IMR-90 (cell line): Measurements from ENCODE around the gene FAM234B. TPM values are rescaled to one million over a fixed set of nuclear protein-coding genes. Genes with fewer than 3 reads are reported as not detected.

Experiments used
- ATAC-seq: fragments of 200-7000 bp; cut with Tn5 transposase; 2 replicates; pipeline ENCODE4 v1.9.1; 2020; ENCODE audit warnings: low read depth, mild to moderate bottlenecking, moderate library complexity
- BruUV-seq: library from RNA; stranded (reverse); fragments of 400-500 nt; replicated peaks from 2 replicates; lab custom pipeline; 2021; lab: Mats Ljungman, UMichigan
- CTCF ChIA-PET: fragments of 300-600 bp; formaldehyde crosslinking; extraction: SDS; loops from one replicate; lab custom pipeline; 2021; ENCODE audit warnings: antibody characterized with exemption; lab: Yijun Ruan, JAX
- POLR2A ChIA-PET: fragments of 300-600 bp; sonication (Branson Sonifier 250); formaldehyde crosslinking; loops from one replicate; lab custom pipeline; 2022; ENCODE audit warnings: antibody characterized with exemption; ENCODE audit not compliant: unreplicated experiment; lab: Charles Lee
- DNase-seq: peaks from one replicate; pipeline ENCODE4 v3.0.0; 2013
- H2AFZ ChIP-seq: replicated peaks from 2 replicates; pipeline ENCODE3; 2013; ENCODE audit warnings: low read length, mild to moderate bottlenecking; ENCODE audit not compliant: poor library complexity
- H2AK5ac ChIP-seq: 2 replicates; pipeline ENCODE4 v1.6.1; 2013; ENCODE audit warnings: low read depth, low read length, inconsistent platforms
- H2AK9ac ChIP-seq: replicated peaks from 2 replicates; pipeline ENCODE3; 2013; ENCODE audit warnings: mild to moderate bottlenecking, low read depth, low read length, moderate library complexity; ENCODE audit not compliant: poor library complexity
- H2BK120ac ChIP-seq: 2 replicates; pipeline ENCODE4 v1.6.1; 2013; ENCODE audit warnings: low read depth, low read length, inconsistent platforms
- H2BK15ac ChIP-seq: 3 replicates; pipeline ENCODE4 v1.6.1; 2013; ENCODE audit warnings: low read depth, low read length, inconsistent platforms
- H2BK20ac ChIP-seq: 2 replicates; pipeline ENCODE4 v1.6.1; 2013; ENCODE audit warnings: low read depth, mild to moderate bottlenecking, inconsistent platforms, low read length, moderate library complexity
- H2BK5ac ChIP-seq: 2 replicates; pipeline ENCODE4 v1.6.1; 2013; ENCODE audit warnings: mild to moderate bottlenecking, low read depth, low read length, inconsistent platforms; ENCODE audit not compliant: poor library complexity, severe bottlenecking
- H3K14ac ChIP-seq: replicated peaks from 2 replicates; pipeline ENCODE4 v1.6.1; 2013; ENCODE audit warnings: low read depth, low read length, inconsistent platforms
- H3K18ac ChIP-seq: 2 replicates; pipeline ENCODE4 v1.6.1; 2013; ENCODE audit warnings: low read depth, low read length, control low read depth
- H3K23ac ChIP-seq: 2 replicates; pipeline ENCODE4 v1.6.1; 2013; ENCODE audit warnings: low read depth, low read length, inconsistent platforms
- H3K27ac ChIP-seq: 2 replicates; pipeline ENCODE4 v1.5.1; 2013; ENCODE audit warnings: mild to moderate bottlenecking, control low read depth, low read length; ENCODE audit not compliant: insufficient read depth
- H3K27me3 ChIP-seq: 2 replicates; pipeline ENCODE4 v1.6.1; 2013; ENCODE audit warnings: low read length; ENCODE audit not compliant: control insufficient read depth, insufficient read depth
- H3K36me3 ChIP-seq: 2 replicates; pipeline ENCODE4 v1.6.1; 2013; ENCODE audit warnings: low read length, mixed read lengths; ENCODE audit not compliant: control insufficient read depth, insufficient read depth
- H3K4ac ChIP-seq: 2 replicates; pipeline ENCODE4 v1.6.1; 2013; ENCODE audit warnings: low read depth, low read length, inconsistent platforms
- H3K4me1 ChIP-seq: 2 replicates; pipeline ENCODE4 v1.6.1; 2013; ENCODE audit warnings: low read length, mixed read lengths; ENCODE audit not compliant: control insufficient read depth, insufficient read depth
- H3K4me2 ChIP-seq: 2 replicates; pipeline ENCODE4 v1.6.1; 2013; ENCODE audit warnings: low read depth, mild to moderate bottlenecking, control low read depth, low read length, moderate library complexity
- H3K4me3 ChIP-seq: 2 replicates; pipeline ENCODE4 v1.5.1; 2013; ENCODE audit warnings: low read depth, mild to moderate bottlenecking, control low read depth, low read length, moderate library complexity; ENCODE audit not compliant: insufficient read depth
- H3K56ac ChIP-seq: 2 replicates; pipeline ENCODE4 v1.6.1; 2013; ENCODE audit warnings: low read length, inconsistent platforms; ENCODE audit not compliant: insufficient read depth; ENCODE audit errors: extremely low read depth
- H3K79me1 ChIP-seq, 2 experiments: 2 replicates each; pipeline ENCODE4 v1.6.1; 2013; ENCODE audit warnings: low read length in 2 of 2, inconsistent platforms in 1 of 2, low read depth in 1 of 2
- H3K9ac ChIP-seq: 2 replicates; pipeline ENCODE4 v1.6.1; 2013; ENCODE audit warnings: low read depth, low read length, control low read depth
- H3K9me1 ChIP-seq: 2 replicates; pipeline ENCODE4 v1.6.1; 2013; ENCODE audit warnings: low read length, inconsistent platforms; ENCODE audit not compliant: insufficient read depth
- H3K9me3 ChIP-seq: 2 replicates; pipeline ENCODE4 v1.6.1; 2013; ENCODE audit warnings: low read length; ENCODE audit not compliant: control insufficient read depth, insufficient read depth
- H4K20me1 ChIP-seq: 2 replicates; pipeline ENCODE4 v1.6.1; 2013; ENCODE audit warnings: low read length, inconsistent platforms; ENCODE audit not compliant: insufficient read depth
- H4K5ac ChIP-seq: 2 replicates; pipeline ENCODE4 v1.6.1; 2013; ENCODE audit warnings: mild to moderate bottlenecking, low read depth, low read length, control low read depth
- H4K8ac ChIP-seq, 2 experiments: 2 replicates each; pipeline ENCODE4 v1.6.1; 2013; ENCODE audit warnings: low read depth in 2 of 2, low read length in 2 of 2, control low read depth in 1 of 2, inconsistent platforms in 1 of 2
- H4K91ac ChIP-seq: 2 replicates; pipeline ENCODE4 v1.6.1; 2013; ENCODE audit warnings: low read depth, low read length, inconsistent platforms; ENCODE audit not compliant: insufficient read depth
- MXI1 ChIP-seq: IDR thresholded peaks from 2 replicates; pipeline ENCODE4 v1.6.1; 2012; ENCODE audit warnings: low read depth, mild to moderate bottlenecking, low read length, moderate library complexity, borderline replicate concordance
- POLR2A ChIP-seq: IDR thresholded peaks from 2 replicates; pipeline ENCODE4 v1.6.1; 2012; ENCODE audit warnings: mild to moderate bottlenecking, low read depth, low read length
- WGBS, 2 experiments: methylation state at CpG; one replicate each; pipeline versions ENCODE4 v1.1.5 to v1.1.7; 2013; ENCODE audit warnings: missing lambda C conversion rate in 2 of 2; ENCODE audit not compliant: insufficient read length in 1 of 2; ENCODE audit errors: extremely low coverage in 2 of 2; 5-methylcytosine and 5-hydroxymethylcytosine counted together
- dilution Hi-C: fragments of 300-500 bp; cut with HindIII; formaldehyde crosslinking; loops from one replicate; pipeline ENCODE4 v1.14.3; 2018; ENCODE audit warnings: low sequenced_read_pairs; ENCODE audit not compliant: unreplicated experiment
- in situ Hi-C: fragments of 300-500 bp; cut with MboI; formaldehyde crosslinking; loops from 3 replicates; pipeline ENCODE4 v1.14.3; 2019; ENCODE audit warnings: low sequenced_read_pairs, inconsistent platforms, mixed read lengths
- intact Hi-C: fragments of 100-400 bp; cut with micrococcal nuclease; formaldehyde crosslinking; loops from 2 replicates; pipeline ENCODE4 v1.10.0; 2022
- polyA plus RNA-seq, 3 experiments: library from polyadenylated mRNA; depleted of rRNA; stranded (reverse); fragments of >200 nt; gene quantifications; 2 replicates each; pipeline ENCODE4 v1.2.3, GENCODE V29; 2012; ENCODE audit warnings: low replicate concordance in 1 of 3
- total RNA-seq: library from RNA; depleted of rRNA; stranded (reverse); fragments of >200 nt; gene quantifications from 2 replicates; pipeline ENCODE4 v1.2.3, GENCODE V29; 2012

FAM234B gene
- total and polyA plus RNA-seq, 2 of the 4 experiments (the other 2 are of a cell fraction), result 3.6 to 8.6 TPM

GRCh38 chr12:13088496-13088895 lies 44.3 kb downstream of the FAM234B start:
- no peak overlapping the region for H3K4me2 ChIP-seq
- no peak overlapping the region for H4K5ac ChIP-seq
- no CpG with 5 or more reads among the region's 4 CpGs for WGBS, 2 experiments
- peaks cover 0 to 6% of the 10 kb centered on the region in 2 experiments; a peak in 1 of 4 replicates for H3K79me1 ChIP-seq
- in situ Hi-C loops (no loop called here), intact Hi-C loops (no loop called here), dilution Hi-C loops (no loop called here)
- H2AK9ac ChIP-seq, result no peak overlapping the region
- no peak overlapping the region for H2BK20ac ChIP-seq
- H2BK5ac ChIP-seq, result no peak overlapping the region
- no peak overlapping the region for H2BK120ac ChIP-seq
- no peaks in the 10 kb centered on the region for H3K9me3 ChIP-seq
- no peak overlapping the region for H3K14ac ChIP-seq
- no peak overlapping the region for H3K23ac ChIP-seq
- no peak overlapping the region for H2BK15ac ChIP-seq
- no TSS peak for BruUV-seq
- H4K20me1 ChIP-seq, result no peaks in the 10 kb centered on the region
- H3K4me3 ChIP-seq, result no peak overlapping the region
- H3K4me1 ChIP-seq, result peaks cover 7% of the 10 kb centered on the region
- H3K18ac ChIP-seq, result no peak overlapping the region
- no peaks in the 10 kb centered on the region for H3K27me3 ChIP-seq
- H3K36me3 ChIP-seq, result peaks cover 3% of the 10 kb centered on the region; the same call in 1 of the 2 replicates
- ATAC-seq (no peak), DNase-seq (no peak)
- ChIA-PET POLR2A (no interaction called here), CTCF (interaction anchor here (0.7 kb wide), 1 partner anchor 124 kb away, joined by 4 read pairs; no protein-coding TSS in a partner anchor)
- peaks cover 7% of the 10 kb centered on the region for H3K9me1 ChIP-seq
- no peak overlapping the region for H4K91ac ChIP-seq
- no peak overlapping the region for H3K27ac ChIP-seq
- H2AK5ac ChIP-seq, result no peak overlapping the region
- no peak overlapping the region for H3K4ac ChIP-seq
- H2AFZ ChIP-seq, result no peak overlapping the region
- no peak overlapping the region for H3K9ac ChIP-seq
- H4K8ac ChIP-seq, result no peak overlapping the region
- no peak overlapping the region for H3K56ac ChIP-seq
- TF ChIP-seq MXI1 (no peak), POLR2A (no peak)
